ENCODE measurements around the gene ZNF837. TPM values are rescaled to one million over a fixed set of nuclear protein-coding genes. Genes with fewer than 3 reads are reported as not detected.

Gene ZNF837
- total RNA-seq, 1 donor from 2014 or later: 1.4 TPM

DNA sequence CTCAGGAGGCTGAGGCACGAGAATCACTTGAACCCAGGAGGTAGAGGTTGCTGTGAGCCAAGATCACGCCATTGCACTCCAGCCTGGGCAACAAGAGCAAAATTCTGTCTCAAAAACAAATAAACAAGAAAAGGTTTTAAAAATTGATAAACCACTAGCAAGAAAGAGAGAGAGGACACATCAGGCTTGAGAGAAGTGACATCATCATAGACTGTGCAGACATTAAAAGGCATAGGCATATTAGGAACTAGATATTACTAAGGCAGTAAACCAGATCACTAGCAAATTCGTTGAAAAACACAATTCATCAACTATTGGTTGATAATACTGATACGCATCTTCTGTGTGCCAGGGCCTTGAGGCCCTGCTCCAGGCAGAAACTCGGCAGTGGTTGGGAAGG is 35.3 kb downstream of the ZNF837 start:
- Histone ChIP-seq H3K27ac (no peak overlapping the region), H3K27me3 (peaks cover 16% of the 10 kb centered on the region), H4K20me1 (ENCODE audit: low read depth) (no peaks in the 10 kb centered on the region), H3K4me2 (no peak overlapping the region), H3K4me1 (peaks cover 6% of the 10 kb centered on the region), H3K36me3 (no peaks in the 10 kb centered on the region), H3K9me3 (ENCODE audit: low read depth) (no peaks in the 10 kb centered on the region), H3K79me2 (ENCODE audit: low read depth) (no peaks in the 10 kb centered on the region), H3K9ac (no peak overlapping the region), H3K4me3 (no peak overlapping the region), H2AFZ (replicated peaks) (no peak overlapping the region), H3F3A (ENCODE audit: low read depth) (no peaks in the 10 kb centered on the region)
- Mint-ChIP-seq H3K9me3 (no peaks in the 10 kb centered on the region), H3K27ac (no peak overlapping the region), H3K4me1 (peaks cover 17% of the 10 kb centered on the region), H3K4me3 (peak overlapping the region; percentile 88), H3K27me3 (ENCODE audit: insufficient read depth, low read depth) (peaks cover 17% of the 10 kb centered on the region), H3K36me3 (peaks cover 12% of the 10 kb centered on the region)
- no peak for DNase-seq (ENCODE audit: low spot score)
- TF ChIP-seq EZH2 (IDR thresholded peaks at IDR 0.05) (no peak), CTCF (IDR thresholded peaks at IDR 0.05) (no peak), EZH2phosphoT487 (IDR thresholded peaks at IDR 0.05) (no peak)

DNA sequence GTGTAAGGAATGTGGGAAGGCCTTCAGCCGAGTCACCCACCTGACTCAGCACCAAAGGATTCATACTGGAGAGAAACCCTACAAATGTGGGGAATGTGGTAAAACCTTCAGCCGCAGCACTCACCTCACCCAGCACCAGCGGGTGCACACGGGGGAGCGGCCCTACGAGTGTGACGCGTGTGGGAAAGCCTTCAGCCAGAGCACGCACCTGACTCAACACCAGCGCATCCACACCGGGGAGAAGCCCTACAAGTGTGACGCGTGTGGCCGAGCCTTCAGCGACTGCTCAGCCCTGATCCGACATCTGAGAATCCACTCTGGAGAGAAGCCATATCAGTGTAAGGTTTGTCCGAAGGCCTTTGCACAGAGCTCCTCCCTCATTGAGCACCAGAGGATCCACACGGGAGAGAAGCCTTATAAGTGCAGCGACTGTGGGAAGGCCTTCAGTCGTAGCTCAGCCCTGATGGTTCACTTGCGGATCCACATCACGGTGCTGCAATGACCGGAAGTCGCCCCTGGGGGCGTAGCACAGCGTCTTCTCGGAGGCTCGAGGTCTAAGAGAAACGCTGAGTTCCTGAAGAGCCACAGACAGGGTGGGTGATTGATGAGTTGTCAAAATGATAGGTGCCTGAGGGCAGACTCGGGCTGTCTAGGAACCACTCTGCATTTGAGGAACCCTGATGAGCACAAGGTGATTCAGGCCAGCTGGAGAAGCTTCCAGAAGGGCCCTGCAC is 41.8 kb downstream of the ZNF837 start:
- H3K27me3 ChIP-seq: no peaks in the 10 kb centered on the region
- Mint-ChIP-seq H3K27me3 (ENCODE audit: insufficient read depth, low read depth) (peaks cover 7% of the 10 kb centered on the region), H3K4me1 (no peaks in the 10 kb centered on the region), H3K27ac (no peak overlapping the region), H3K4me3 (no peak overlapping the region), H3K36me3 (peaks cover 35% of the 10 kb centered on the region), H3K9me3 (no peaks in the 10 kb centered on the region)
- no peaks in the 10 kb centered on the region for H3K36me3 ChIP-seq
- TF ChIP-seq EZH2phosphoT487 (IDR thresholded peaks at IDR 0.05) (no peak), EZH2 (IDR thresholded peaks at IDR 0.05) (no peak), CTCF (IDR thresholded peaks at IDR 0.05) (peak; percentile 54)
- H2AFZ ChIP-seq (replicated peaks): no peak overlapping the region
- no peaks in the 10 kb centered on the region for H4K20me1 ChIP-seq (ENCODE audit: low read depth)
- no peaks in the 10 kb centered on the region for H3K79me2 ChIP-seq (ENCODE audit: low read depth)
- H3K9me3 ChIP-seq (ENCODE audit: low read depth): no peaks in the 10 kb centered on the region
- no peak overlapping the region for H3K9ac ChIP-seq
- H3K4me1 ChIP-seq: no peaks in the 10 kb centered on the region
- DNase-seq (ENCODE audit: low spot score): peak; percentile 55
- no peak overlapping the region for H3K27ac ChIP-seq
- H3K4me2 ChIP-seq: no peak overlapping the region
- no peak overlapping the region for H3K4me3 ChIP-seq
- no peaks in the 10 kb centered on the region for H3F3A ChIP-seq (ENCODE audit: low read depth)

DNA sequence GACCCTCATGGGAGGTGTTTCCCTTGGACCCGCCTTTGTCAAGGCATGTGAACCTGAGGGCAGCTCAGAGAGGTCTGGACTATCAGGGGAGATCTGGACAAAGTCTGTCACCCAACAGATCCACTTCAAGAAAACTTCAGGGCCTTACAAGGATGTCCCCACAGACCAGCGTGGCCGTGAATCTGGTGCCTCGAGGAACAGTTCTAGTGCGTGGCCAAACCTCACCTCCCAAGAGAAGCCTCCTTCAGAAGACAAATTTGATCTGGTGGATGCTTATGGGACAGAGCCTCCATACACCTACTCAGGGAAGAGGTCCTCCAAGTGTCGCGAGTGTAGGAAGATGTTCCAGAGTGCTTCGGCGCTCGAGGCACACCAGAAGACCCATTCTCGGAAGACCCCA is 42.5 kb downstream of the ZNF837 start:
- Mint-ChIP-seq H3K4me3 (no peak overlapping the region), H3K9me3 (no peaks in the 10 kb centered on the region), H3K36me3 (peaks cover 35% of the 10 kb centered on the region), H3K27ac (no peak overlapping the region), H3K4me1 (no peaks in the 10 kb centered on the region), H3K27me3 (ENCODE audit: insufficient read depth, low read depth) (peaks cover 7% of the 10 kb centered on the region)
- H3K4me1 ChIP-seq: no peaks in the 10 kb centered on the region
- no peak overlapping the region for H2AFZ ChIP-seq (replicated peaks)
- no peak overlapping the region for H3K4me2 ChIP-seq
- H3K4me3 ChIP-seq: no peak overlapping the region
- TF ChIP-seq CTCF (IDR thresholded peaks at IDR 0.05) (no peak), EZH2 (IDR thresholded peaks at IDR 0.05) (no peak), EZH2phosphoT487 (IDR thresholded peaks at IDR 0.05) (no peak)
- H3K9me3 ChIP-seq (ENCODE audit: low read depth): no peaks in the 10 kb centered on the region
- H4K20me1 ChIP-seq (ENCODE audit: low read depth): no peaks in the 10 kb centered on the region
- no peak overlapping the region for H3K27ac ChIP-seq
- no peak overlapping the region for H3K9ac ChIP-seq
- H3K36me3 ChIP-seq: no peaks in the 10 kb centered on the region
- no peak for DNase-seq (ENCODE audit: low spot score)
- H3K79me2 ChIP-seq (ENCODE audit: low read depth): no peaks in the 10 kb centered on the region
- H3K27me3 ChIP-seq: no peaks in the 10 kb centered on the region
- H3F3A ChIP-seq (ENCODE audit: low read depth): no peaks in the 10 kb centered on the region
